ENCODE data around the gene ST6GAL1. TPM values are rescaled to one million over a fixed set of nuclear protein-coding genes. Genes with fewer than 3 reads are reported as not detected.

Gene ST6GAL1
- total and polyA plus RNA-seq, 2 of the 4 experiments (the other 2 are of a cell fraction): 1.4 to 2.9 TPM

- H3K14ac ChIP-seq (replicated peaks; ENCODE audit: low read depth, low read length): no peak overlapping the region
- dilution Hi-C loops (cut with HindIII; ENCODE audit: low sequenced_read_pairs, unreplicated experiment): no loop called here
Measured at GRCh38 chr3:187036394-187036793, 106.1 kb downstream of the ST6GAL1 start.

More at GRCh38 chr3:187036394-187036793, 106.1 kb downstream of the ST6GAL1 start:
- Histone ChIP-seq H2BK5ac (ENCODE audit: low read depth, low read length, poor library complexity, severe bottlenecking) (no peak overlapping the region), H3K27me3 (ENCODE audit: control insufficient read depth, insufficient read depth, low read length) (no peaks in the 10 kb centered on the region), H3K9me3 (ENCODE audit: control insufficient read depth, insufficient read depth, low read length) (no peaks in the 10 kb centered on the region), H3K4me1 (ENCODE audit: control insufficient read depth, insufficient read depth, low read length) (no peaks in the 10 kb centered on the region), H3K4me2 (ENCODE audit: low read depth, low read length) (no peak overlapping the region), H3K9me1 (ENCODE audit: insufficient read depth, low read length) (no peaks in the 10 kb centered on the region), H4K5ac (ENCODE audit: low read depth, low read length) (no peak overlapping the region), H2BK15ac (ENCODE audit: low read depth, low read length) (no peak overlapping the region), H3K36me3 (ENCODE audit: control insufficient read depth, insufficient read depth, low read length) (no peaks in the 10 kb centered on the region), H4K8ac (ENCODE audit: low read depth in 2 of 2, low read length in 2 of 2) (no peak overlapping the region), H3K56ac (ENCODE audit: extremely low read depth, insufficient read depth, low read length) (no peak overlapping the region), H3K27ac (ENCODE audit: insufficient read depth, low read length) (no peak overlapping the region), H3K18ac (ENCODE audit: low read depth, low read length) (no peak overlapping the region), H4K91ac (ENCODE audit: insufficient read depth, low read depth, low read length) (no peak overlapping the region), H2AK9ac (replicated peaks; ENCODE audit: low read depth, low read length, poor library complexity) (no peak overlapping the region), H2BK20ac (ENCODE audit: low read depth, low read length) (no peak overlapping the region), H3K4ac (ENCODE audit: low read depth, low read length) (no peak overlapping the region), H4K20me1 (ENCODE audit: insufficient read depth, low read length) (no peaks in the 10 kb centered on the region), H2AK5ac (ENCODE audit: low read depth, low read length) (no peak overlapping the region), H3K9ac (ENCODE audit: low read depth, low read length) (no peak overlapping the region), H2AFZ (replicated peaks; ENCODE audit: low read length, poor library complexity) (no peak overlapping the region), H2BK120ac (ENCODE audit: low read depth, low read length) (no peak overlapping the region), H3K79me1 (ENCODE audit: low read depth in 1 of 2, low read length in 2 of 2) (no peaks in the 10 kb centered on the region), H3K4me3 (ENCODE audit: insufficient read depth, low read depth, low read length) (no peak overlapping the region), H3K23ac (ENCODE audit: low read depth, low read length) (no peak overlapping the region)
- ChIA-PET CTCF (no interaction called here), POLR2A (ENCODE audit: unreplicated experiment) (no interaction called here)
- intact Hi-C loops (cut with micrococcal nuclease) (no loop called here), in situ Hi-C loops (cut with MboI; ENCODE audit: low sequenced_read_pairs) (no loop called here)
- no peak for DNase-seq
- WGBS, 2 experiments (ENCODE audit: extremely low coverage in 2 of 2, insufficient read length in 1 of 2): no CpG with 5 or more reads among the region's 1 CpG
- ATAC-seq (ENCODE audit: low read depth): no peak
- no peak for TF ChIP-seq BHLHE40 (IDR thresholded peaks at IDR 0.05; ENCODE audit: low read depth, low read length)
- BruUV-seq (replicated peaks): no TSS peak
